Upper lobe of left lung (tissue), 6 donors: ENCODE results near the gene ZNF319. TPM values are rescaled to one million over a fixed set of nuclear protein-coding genes. Genes with fewer than 3 reads are reported as not detected.
A peak's percentile ranks its signal among the peaks of the same experiment; 100 is the strongest.
"Not testable (repeated sequence)": the region's sequence is repeated elsewhere in the genome, so short reads cannot be mapped to it uniquely, and the experiment has no call there.

Source experiments
- ATAC-seq, 2 donors: fragments of 200-7000 bp; cut with Tn5 transposase; one replicate each; pipeline ENCODE4 v1.9.1; 2022; ENCODE audit warnings: mild to moderate bottlenecking in 2 of 2, moderate library complexity in 2 of 2; ENCODE audit not compliant: low FRiP score in 2 of 2
- DNase-seq, 2 donors: peaks; one replicate each; pipeline ENCODE4 v3.0.0-alpha.2; 2019 to 2020
- H3K27ac ChIP-seq, 4 donors: fragments of 200-600 bp; sonication (generic); one replicate each; pipeline ENCODE4 v1.5.1; 2016 to 2019
- H3K27me3 ChIP-seq, 4 donors: fragments of 200-600 bp; sonication (generic); one replicate each; pipeline ENCODE4 v1.5.1; 2017 to 2019
- H3K36me3 ChIP-seq, 4 donors: fragments of 200-600 bp; sonication (generic); one replicate each; pipeline ENCODE4 v1.5.1; 2016 to 2019
- H3K4me1 ChIP-seq, 4 donors: fragments of 200-600 bp; sonication (generic); one replicate each; pipeline ENCODE4 v1.5.1; 2018 to 2019
- H3K4me3 ChIP-seq, 4 donors: fragments of 200-600 bp; sonication (generic); one replicate each; pipeline ENCODE4 v1.5.1; 2017 to 2019; ENCODE audit warnings: mild to moderate bottlenecking in 2 of 4, moderate library complexity in 1 of 4
- H3K9me3 ChIP-seq, 4 donors: fragments of 200-600 bp; sonication (generic); one replicate each; pipeline ENCODE4 v1.5.1; 2018 to 2019
- CTCF ChIP-seq, 6 experiments: fragments of 450-650 bp in 4 of 6; fragments of 200-600 bp in 2 of 6; sonication (generic) in 2 of 6; IDR thresholded peaks; one replicate each; pipeline ENCODE4 v1.5.1; 2016 to 2019; ENCODE audit warnings: antibody characterized with exemption in 6 of 6
- EP300 ChIP-seq, 4 donors: sonication (generic); formaldehyde crosslinking; IDR thresholded peaks; one replicate each; pipeline ENCODE4 v1.5.1; 2017; ENCODE audit warnings: antibody characterized with exemption in 4 of 4, control low read depth in 2 of 4
- POLR2A ChIP-seq, 4 donors: fragments of 450-650 bp; IDR thresholded peaks; one replicate each; pipeline ENCODE4 v1.5.1; 2016 to 2017; ENCODE audit warnings: antibody characterized with exemption in 4 of 4, mild to moderate bottlenecking in 2 of 4
- POLR2AphosphoS5 ChIP-seq, 2 donors: sonication (generic); formaldehyde crosslinking; IDR thresholded peaks; one replicate each; pipeline ENCODE4 v1.5.1; 2017; ENCODE audit warnings: antibody characterized with exemption in 2 of 2
- WGBS, 2 donors: methylation state at CpG; one replicate each; pipeline ENCODE4 v1.1.5; 2017 to 2018; 5-methylcytosine and 5-hydroxymethylcytosine counted together
- total RNA-seq, 6 donors: library from RNA; depleted of rRNA in 4 of 6; stranded (reverse); fragments of >200 nt in 4 of 6; gene quantifications; one replicate each; pipeline versions ENCODE4 v1.1.0 to v1.2.1, GENCODE V29; 2016 to 2021
- donor health status: DM: no; HTN: no; CAD: no; lungs with moderate emphysema.
- donor health status: DM: no; HTN: yes; CAD: no; lungs with severe emphysema.

Gene ZNF319
- total RNA-seq, 6 donors from 2014 or later = 8.0 to 28.3 (median 13.3) TPM

GRCh38 chr16:57982385-57982784 is 18.1 kb downstream of the ZNF319 start:
- no peaks in the 10 kb centered on the region for H3K36me3 ChIP-seq
- no peak for DNase-seq
- no peaks in the 10 kb centered on the region for H3K9me3 ChIP-seq
- H3K4me3 ChIP-seq = no peak overlapping the region
- no peak for ATAC-seq
- H3K27me3 ChIP-seq = no peaks in the 10 kb centered on the region
- WGBS, 2 donors = 63 to 88% methylated on average over 5 of the region's 5 CpGs
- H3K27ac ChIP-seq = no peak overlapping the region
- TF ChIP-seq CTCF (IDR thresholded peaks at IDR 0.05) (no peak), EP300 (IDR thresholded peaks at IDR 0.05) (no peak), POLR2AphosphoS5 (IDR thresholded peaks at IDR 0.05) (no peak), POLR2A (IDR thresholded peaks at IDR 0.05) (no peak)
- peaks cover 8 to 19% (median 16%) of the 10 kb centered on the region in 4 donors for H3K4me1 ChIP-seq

GRCh38 chr16:57981636-57982035 is 18.8 kb downstream of the ZNF319 start:
- no peaks in the 10 kb centered on the region for H3K9me3 ChIP-seq
- H3K4me3 ChIP-seq = no peak overlapping the region
- WGBS, 2 donors = 85 to 93% methylated on average over 5 to 7 of the region's 7 CpGs
- H3K36me3 ChIP-seq = no peaks in the 10 kb centered on the region
- no peak overlapping the region for H3K27ac ChIP-seq
- peaks cover 8 to 19% (median 16%) of the 10 kb centered on the region in 4 donors for H3K4me1 ChIP-seq
- ATAC-seq (no peak), DNase-seq (no peak)
- no peak for TF ChIP-seq POLR2AphosphoS5 (IDR thresholded peaks at IDR 0.05)
- TF ChIP-seq POLR2A (IDR thresholded peaks at IDR 0.05) = no peak
- no peak for TF ChIP-seq CTCF (IDR thresholded peaks at IDR 0.05)
- TF ChIP-seq EP300 (IDR thresholded peaks at IDR 0.05) = no peak
- no peaks in the 10 kb centered on the region for H3K27me3 ChIP-seq

DNA sequence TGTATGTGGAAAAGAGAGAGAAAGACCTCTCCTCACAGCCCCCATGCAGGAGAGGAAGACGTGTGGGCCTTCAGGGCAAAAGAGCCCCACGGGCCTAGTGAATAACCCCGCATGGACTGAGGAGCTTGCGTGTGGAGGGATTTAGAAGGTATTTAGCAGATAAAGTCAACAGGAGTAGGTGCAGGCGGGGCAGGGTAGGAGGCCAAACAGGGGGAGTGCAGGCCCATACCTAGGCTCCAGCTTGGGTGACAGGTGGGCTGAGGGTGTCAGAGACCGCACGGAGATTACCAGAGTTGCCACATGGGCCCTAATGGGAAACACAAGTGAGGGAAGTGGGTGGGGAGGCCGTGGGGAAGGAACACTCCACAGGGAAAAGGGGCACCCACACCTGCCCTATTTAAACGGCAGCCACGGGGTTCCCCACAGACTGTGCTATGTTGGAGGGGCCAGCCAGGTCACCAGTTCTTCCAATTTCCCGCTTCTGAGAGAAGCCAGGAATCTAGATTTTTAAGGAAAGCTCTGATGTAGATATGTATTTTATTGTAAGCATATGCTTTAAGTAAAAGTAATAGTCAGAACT is 21.4 kb downstream of the ZNF319 start:
- Histone ChIP-seq H3K4me3 (no peak overlapping the region), H3K36me3 (no peaks in the 10 kb centered on the region), H3K27ac (no peak overlapping the region), H3K4me1 (peaks cover 0 to 3% (median 1%) of the 10 kb centered on the region in 4 donors), H3K27me3 (no peaks in the 10 kb centered on the region), H3K9me3 (no peaks in the 10 kb centered on the region)
- no peak for DNase-seq
- 84 to 88% methylated on average over 11 of the region's 11 CpGs for WGBS, 2 donors
- TF ChIP-seq EP300 (IDR thresholded peaks at IDR 0.05) = no peak
- no peak for TF ChIP-seq POLR2A (IDR thresholded peaks at IDR 0.05)
- no peak for TF ChIP-seq CTCF (IDR thresholded peaks at IDR 0.05)
- no peak for TF ChIP-seq POLR2AphosphoS5 (IDR thresholded peaks at IDR 0.05)
- ATAC-seq = no peak

DNA sequence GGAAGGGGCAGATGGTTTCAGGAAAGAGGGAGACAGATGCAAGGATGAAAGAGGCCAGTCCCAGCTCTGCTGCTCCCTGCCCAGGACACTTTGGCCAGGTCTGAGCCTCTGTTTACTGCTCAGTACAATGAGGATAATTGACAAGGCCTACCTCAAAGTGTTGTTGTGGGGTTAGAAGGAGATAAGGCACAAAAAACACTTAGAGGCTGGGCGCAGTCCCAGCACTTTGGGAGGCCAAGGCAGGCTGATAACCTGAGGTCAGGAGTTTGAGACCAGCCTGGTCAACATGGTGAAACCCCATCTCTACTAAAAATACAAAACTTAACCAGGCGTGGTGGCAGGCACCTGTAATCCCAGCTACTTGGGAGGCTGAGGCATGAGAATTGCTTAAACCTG is 22.4 kb downstream of the ZNF319 start:
- DNase-seq, ATAC-seq, H3K27me3 ChIP-seq, H3K4me3 ChIP-seq, H3K9me3 ChIP-seq, H3K36me3 ChIP-seq, H3K4me1 ChIP-seq, H3K27ac ChIP-seq: not testable (repeated sequence)
- 93 to 97% methylated on average over 2 of the region's 2 CpGs for WGBS, 2 donors

- Histone ChIP-seq H3K9me3 (no peaks in the 10 kb centered on the region), H3K27me3 (no peaks in the 10 kb centered on the region), H3K36me3 (no peaks in the 10 kb centered on the region), H3K4me3 (no peak overlapping the region), H3K27ac (no peak overlapping the region), H3K4me1 (no peaks in the 10 kb centered on the region)
- ATAC-seq = no peak
- WGBS, 2 donors = 81 to 90% methylated on average over 12 of the region's 12 CpGs
- peak in 1 of 2 donors; percentile 58 for DNase-seq
- TF ChIP-seq POLR2AphosphoS5 (IDR thresholded peaks at IDR 0.05) (no peak), CTCF (IDR thresholded peaks at IDR 0.05) (no peak), POLR2A (IDR thresholded peaks at IDR 0.05) (no peak), EP300 (IDR thresholded peaks at IDR 0.05) (no peak)
Observed at GRCh38 chr16:57977418-57978069, 22.9 kb downstream of the ZNF319 start.
